GM18873 (cell line): ENCODE data around the gene GUCY2D.
"Not testable (repeated sequence)": the region's sequence is repeated elsewhere in the genome, so short reads cannot be mapped to it uniquely, and the experiment has no call there.

Experiments
- ATAC-seq: cut with Tn5 transposase; IDR thresholded peaks from one replicate; pipeline ENCODE4 v1.9.1; 2021; ENCODE audit warnings: mild to moderate bottlenecking, moderate library complexity, moderate number of reproducible peaks; ENCODE audit not compliant: unreplicated experiment, low FRiP score

Gene GUCY2D

GRCh38 chr17:8001976-8002720 lies at the start of gene GUCY2D:
TSS of gene GUCY2D (plus strand) at chr17:8002615. CDS start at chr17:8003048, 433 bp downstream.
- ATAC-seq = no peak

GRCh38 chr17:7953266-7953665 lies 49.1 kb upstream of the GUCY2D start:
- not testable (repeated sequence) for ATAC-seq

GRCh38 chr17:7955414-7956227 lies 46.8 kb upstream of the GUCY2D start:
- no peak for ATAC-seq

GRCh38 chr17:7956228-7956965 lies 46.0 kb upstream of the GUCY2D start:
- no peak for ATAC-seq

GRCh38 chr17:7959503-7960253 lies 42.7 kb upstream of the GUCY2D start:
- ATAC-seq = no peak

- no peak for ATAC-seq
Measured at GRCh38 chr17:7961421-7961820, 41.0 kb upstream of the GUCY2D start.

- ATAC-seq = no peak
Measured at GRCh38 chr17:7967751-7968150, 34.7 kb upstream of the GUCY2D start.

- ATAC-seq = no peak
Measured at GRCh38 chr17:7969433-7969832, 33.0 kb upstream of the GUCY2D start.

- no peak for ATAC-seq
Measured at GRCh38 chr17:7971651-7972050, 30.8 kb upstream of the GUCY2D start.

- no peak for ATAC-seq
Measured at GRCh38 chr17:7972131-7972785, 30.2 kb upstream of the GUCY2D start.

GRCh38 chr17:7974638-7975131 lies 27.7 kb upstream of the GUCY2D start:
- no peak for ATAC-seq

GRCh38 chr17:7977039-7977438 lies 25.4 kb upstream of the GUCY2D start:
- no peak for ATAC-seq

- no peak for ATAC-seq
Measured at GRCh38 chr17:7977805-7978204, 24.6 kb upstream of the GUCY2D start.

GRCh38 chr17:7982173-7982572 lies 20.2 kb upstream of the GUCY2D start:
- ATAC-seq = no peak

- ATAC-seq = no peak
Measured at GRCh38 chr17:7982666-7983065, 19.7 kb upstream of the GUCY2D start.

- no peak for ATAC-seq
Measured at GRCh38 chr17:7984904-7985303, 17.5 kb upstream of the GUCY2D start.

- no peak for ATAC-seq
Measured at GRCh38 chr17:7987112-7987893, 15.1 kb upstream of the GUCY2D start.

- no peak for ATAC-seq
Measured at GRCh38 chr17:7988750-7989178, 13.7 kb upstream of the GUCY2D start.
